Esophagus muscularis mucosa (tissue), 4 donors: ENCODE data around the gene UNC5B. TPM values are rescaled to one million over a fixed set of nuclear protein-coding genes. Genes with fewer than 3 reads are reported as not detected.

ENCODE experiments used
- DNase-seq: peaks from one replicate; pipeline ENCODE4 v3.0.0-alpha.2; 2017; ENCODE audit errors: extremely low spot score
- H3K27ac ChIP-seq, 4 donors: fragments of 200-600 bp; sonication (generic); replicated peaks in 1 of 4; 1 replicate in 3 of 4; 2 replicates in 1 of 4; pipeline ENCODE4 v1.5.1; 2016 to 2019; ENCODE audit warnings: mild to moderate bottlenecking in 1 of 4
- H3K27me3 ChIP-seq, 4 donors: fragments of 200-600 bp; sonication (generic); one replicate each; pipeline versions ENCODE4 v1.5.1 to v1.6.0; 2016 to 2019
- H3K36me3 ChIP-seq, 4 donors: fragments of 200-600 bp; sonication (generic); one replicate each; pipeline ENCODE4 v1.5.1; 2016 to 2019
- H3K4me1 ChIP-seq, 4 donors: fragments of 200-600 bp; sonication (generic); one replicate each; pipeline ENCODE4 v1.5.1; 2016 to 2019
- H3K4me3 ChIP-seq, 4 donors: fragments of 200-600 bp; sonication (generic); 1 replicate in 2 of 4; 2 replicates in 2 of 4; pipeline ENCODE4 v1.5.1; 2016 to 2019; ENCODE audit warnings: mild to moderate bottlenecking in 4 of 4, moderate library complexity in 1 of 4
- H3K9me3 ChIP-seq, 4 donors: fragments of 200-600 bp; sonication (generic); 1 replicate in 3 of 4; 2 replicates in 1 of 4; pipeline ENCODE4 v1.5.1; 2016 to 2019
- CTCF ChIP-seq, 3 experiments: fragments of 200-600 bp in 2 of 3; fragments of 450-650 bp in 1 of 3; sonication (generic) in 2 of 3; IDR thresholded peaks; one replicate each; pipeline ENCODE4 v1.5.1; 2017 to 2019; ENCODE audit warnings: antibody characterized with exemption in 3 of 3, mild to moderate bottlenecking in 2 of 3, moderate library complexity in 1 of 3
- EP300 ChIP-seq: sonication (generic); formaldehyde crosslinking; IDR thresholded peaks from one replicate; pipeline ENCODE4 v1.6.1; 2017; ENCODE audit warnings: antibody characterized with exemption
- POLR2A ChIP-seq: fragments of 450-650 bp; IDR thresholded peaks from one replicate; pipeline ENCODE4 v1.6.1; 2017; ENCODE audit warnings: antibody characterized with exemption, moderate library complexity, mild to moderate bottlenecking, low read depth
- POLR2AphosphoS5 ChIP-seq, 2 donors: sonication (generic); formaldehyde crosslinking; IDR thresholded peaks; one replicate each; pipeline ENCODE4 v1.6.1; 2017; ENCODE audit warnings: antibody characterized with exemption in 2 of 2
- WGBS: methylation state at CpG from one replicate; pipeline ENCODE4 v1.1.5; 2018; 5-methylcytosine and 5-hydroxymethylcytosine counted together
- intact Hi-C: fragments of 100-400 bp; cut with DNase I; formaldehyde crosslinking; loops from one replicate; pipeline ENCODE4 v1.15.1; 2023
- total RNA-seq, 4 donors: library from RNA; depleted of rRNA; stranded (reverse); fragments of >200 nt; gene quantifications; one replicate each; pipeline versions ENCODE4 v1.1.0 to v1.2.1, GENCODE V29; 2016

UNC5B gene
- total RNA-seq, 4 donors from 2014 or later: 2.1 to 3.7 (median 2.8) TPM

- TF ChIP-seq POLR2A: no peak
- no peak for TF ChIP-seq EP300
- TF ChIP-seq CTCF (IDR thresholded peaks at IDR 0.05): no peak
- no peak for TF ChIP-seq POLR2AphosphoS5 (IDR thresholded peaks at IDR 0.05)
- Histone ChIP-seq H3K4me3 (no peak overlapping the region), H3K9me3 (no peaks in the 10 kb centered on the region), H3K27me3 (no peaks in the 10 kb centered on the region), H3K36me3 (no peaks in the 10 kb centered on the region), H3K27ac (no peak overlapping the region), H3K4me1 (peaks cover 19 to 58% (median 33%) of the 10 kb centered on the region in 4 donors)
- 100% methylated on average over 1 of the region's 1 CpG for WGBS
- intact Hi-C loops: no loop called here
- no peak for DNase-seq
Measured at GRCh38 chr10:71230656-71231025, 18.3 kb downstream of the UNC5B start.

- Histone ChIP-seq H3K27me3 (no peaks in the 10 kb centered on the region), H3K4me3 (no peak overlapping the region), H3K9me3 (no peaks in the 10 kb centered on the region), H3K4me1 (peaks cover 19 to 60% (median 34%) of the 10 kb centered on the region in 4 donors), H3K36me3 (no peaks in the 10 kb centered on the region), H3K27ac (no peak overlapping the region)
- intact Hi-C loops: no loop called here
- TF ChIP-seq EP300 (no peak), POLR2AphosphoS5 (IDR thresholded peaks at IDR 0.05) (no peak), POLR2A (no peak), CTCF (IDR thresholded peaks at IDR 0.05) (no peak)
- WGBS: 84% methylated on average over 7 of the region's 11 CpGs
- DNase-seq: no peak
Measured at GRCh38 chr10:71231206-71231605, 18.8 kb downstream of the UNC5B start.

- WGBS: 77% methylated on average over 13 of the region's 13 CpGs
- TF ChIP-seq CTCF (IDR thresholded peaks at IDR 0.05) (no peak), POLR2AphosphoS5 (IDR thresholded peaks at IDR 0.05) (no peak), EP300 (no peak), POLR2A (no peak)
- Histone ChIP-seq H3K27ac (no peak overlapping the region), H3K36me3 (no peaks in the 10 kb centered on the region), H3K4me3 (no peak overlapping the region), H3K4me1 (peaks cover 19 to 60% (median 34%) of the 10 kb centered on the region in 4 donors), H3K27me3 (no peaks in the 10 kb centered on the region), H3K9me3 (no peaks in the 10 kb centered on the region)
- no peak for DNase-seq
- intact Hi-C loops: no loop called here
Measured at GRCh38 chr10:71232089-71232998, 20.0 kb downstream of the UNC5B start.

- Histone ChIP-seq H3K4me3 (no peak overlapping the region), H3K27ac (no peak overlapping the region), H3K36me3 (no peaks in the 10 kb centered on the region), H3K9me3 (no peaks in the 10 kb centered on the region), H3K27me3 (no peaks in the 10 kb centered on the region), H3K4me1 (peaks cover 19 to 60% (median 34%) of the 10 kb centered on the region in 4 donors)
- 87% methylated on average over 3 of the region's 3 CpGs for WGBS
- no peak for DNase-seq
- no peak for TF ChIP-seq POLR2A
- TF ChIP-seq POLR2AphosphoS5 (IDR thresholded peaks at IDR 0.05): no peak
- TF ChIP-seq CTCF (IDR thresholded peaks at IDR 0.05): no peak
- no peak for TF ChIP-seq EP300
- intact Hi-C loops: no loop called here
Measured at GRCh38 chr10:71233482-71233892, 21.1 kb downstream of the UNC5B start.
